ENCODE measurements around the gene RNF183.

The RNF183 gene

DNA sequence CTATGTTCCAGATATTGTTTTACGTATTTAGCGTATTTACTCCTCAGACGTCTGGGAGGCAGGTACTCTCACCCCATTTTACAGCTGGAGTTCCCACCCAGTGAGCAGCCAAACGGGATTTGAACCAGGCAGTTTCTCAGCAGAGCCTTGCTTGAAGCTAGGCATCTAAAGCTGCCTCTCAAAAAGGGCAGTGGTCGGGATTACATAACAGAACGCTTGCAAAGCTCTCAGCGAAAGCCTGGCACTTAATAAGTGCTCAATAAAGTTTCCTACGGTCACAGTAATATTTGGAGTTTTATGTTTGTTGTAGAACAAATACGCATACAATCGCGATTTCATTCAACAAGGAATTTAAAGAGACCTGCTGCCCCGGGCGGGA is 45.9 kb upstream of the RNF183 start:
- no peak overlapping the region for H3K4me3 ChIP-seq (ENCODE audit: low read length)
- TF ChIP-seq, protein P1, sequence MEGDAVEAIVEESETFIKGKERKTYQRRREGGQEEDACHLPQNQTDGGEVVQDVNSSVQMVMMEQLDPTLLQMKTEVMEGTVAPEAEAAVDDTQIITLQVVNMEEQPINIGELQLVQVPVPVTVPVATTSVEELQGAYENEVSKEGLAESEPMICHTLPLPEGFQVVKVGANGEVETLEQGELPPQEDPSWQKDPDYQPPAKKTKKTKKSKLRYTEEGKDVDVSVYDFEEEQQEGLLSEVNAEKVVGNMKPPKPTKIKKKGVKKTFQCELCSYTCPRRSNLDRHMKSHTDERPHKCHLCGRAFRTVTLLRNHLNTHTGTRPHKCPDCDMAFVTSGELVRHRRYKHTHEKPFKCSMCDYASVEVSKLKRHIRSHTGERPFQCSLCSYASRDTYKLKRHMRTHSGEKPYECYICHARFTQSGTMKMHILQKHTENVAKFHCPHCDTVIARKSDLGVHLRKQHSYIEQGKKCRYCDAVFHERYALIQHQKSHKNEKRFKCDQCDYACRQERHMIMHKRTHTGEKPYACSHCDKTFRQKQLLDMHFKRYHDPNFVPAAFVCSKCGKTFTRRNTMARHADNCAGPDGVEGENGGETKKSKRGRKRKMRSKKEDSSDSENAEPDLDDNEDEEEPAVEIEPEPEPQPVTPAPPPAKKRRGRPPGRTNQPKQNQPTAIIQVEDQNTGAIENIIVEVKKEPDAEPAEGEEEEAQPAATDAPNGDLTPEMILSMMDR (IDR thresholded peaks at IDR 0.05; ENCODE audit: insufficient read depth, low read depth, low read length, missing control alignments) = no peak
- no peak for DNase-seq (ENCODE audit: low read depth)

DNA sequence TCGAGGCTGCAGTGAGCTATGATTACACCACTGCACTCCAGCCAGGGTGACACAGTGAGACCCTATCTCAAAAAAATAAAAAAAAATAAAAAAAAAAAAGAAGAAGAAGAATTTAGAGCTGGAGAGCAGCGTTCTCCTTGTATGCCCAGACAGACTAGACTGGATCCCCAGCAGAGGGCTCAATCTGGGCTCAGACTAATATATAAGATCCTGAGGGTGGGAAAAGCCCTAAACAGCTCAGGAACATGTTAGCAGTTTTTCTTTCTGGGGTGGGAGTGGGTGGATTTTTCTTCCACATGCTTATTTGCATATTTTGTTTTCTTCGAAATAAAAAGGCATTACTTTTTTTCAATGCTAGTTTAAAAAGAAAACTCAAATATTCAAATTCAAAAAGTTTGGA is 45.3 kb upstream of the RNF183 start:
- H3K4me3 ChIP-seq (ENCODE audit: low read length) = no peak overlapping the region
- TF ChIP-seq, protein P1 (IDR thresholded peaks at IDR 0.05; ENCODE audit: insufficient read depth, low read depth, low read length, missing control alignments) = no peak
- no peak for DNase-seq (ENCODE audit: low read depth)

DNA sequence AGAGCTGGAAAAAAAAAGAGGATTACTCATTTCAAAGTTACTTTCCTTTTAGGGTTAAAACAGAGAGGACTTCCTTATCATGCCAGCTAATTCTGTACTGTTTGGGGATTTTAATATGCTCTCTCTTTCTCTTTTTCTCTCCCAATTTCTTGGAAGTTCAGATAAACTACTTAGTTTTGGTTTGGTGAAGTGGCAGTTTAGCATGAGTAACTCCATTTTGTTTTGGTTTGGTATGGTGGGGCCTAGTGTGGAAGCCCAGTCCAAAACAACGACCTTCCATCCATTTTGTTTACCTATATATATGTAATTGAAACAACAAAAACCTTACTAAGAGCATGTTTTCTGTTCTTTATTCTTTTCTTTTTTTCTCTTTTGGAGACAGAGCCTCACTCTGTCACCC is 42.5 kb upstream of the RNF183 start:
- TF ChIP-seq, protein P1 (IDR thresholded peaks at IDR 0.05; ENCODE audit: insufficient read depth, low read depth, low read length, missing control alignments) = no peak
- DNase-seq (ENCODE audit: low read depth) = no peak
- no peak overlapping the region for H3K4me3 ChIP-seq (ENCODE audit: low read length)

DNA sequence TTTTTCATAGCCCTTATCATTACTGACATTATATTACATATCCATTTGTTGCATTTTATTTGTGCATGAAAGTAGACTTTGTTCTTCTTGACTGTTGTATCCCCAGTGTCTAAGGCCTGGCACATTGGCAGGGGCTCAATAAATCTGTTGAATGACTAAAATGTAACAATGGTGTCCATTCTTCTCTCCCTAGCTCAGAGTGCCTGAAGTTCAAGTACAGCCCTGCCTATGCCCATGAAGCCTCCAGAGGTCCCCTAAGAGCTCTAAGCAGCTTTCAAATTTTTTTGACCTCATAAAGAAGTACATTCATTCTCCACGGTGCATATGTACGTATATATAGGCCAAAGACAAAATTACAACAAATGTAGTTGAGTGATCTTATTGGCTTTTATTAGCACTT is 42.0 kb upstream of the RNF183 start:
- DNase-seq (ENCODE audit: low read depth) = no peak

DNA sequence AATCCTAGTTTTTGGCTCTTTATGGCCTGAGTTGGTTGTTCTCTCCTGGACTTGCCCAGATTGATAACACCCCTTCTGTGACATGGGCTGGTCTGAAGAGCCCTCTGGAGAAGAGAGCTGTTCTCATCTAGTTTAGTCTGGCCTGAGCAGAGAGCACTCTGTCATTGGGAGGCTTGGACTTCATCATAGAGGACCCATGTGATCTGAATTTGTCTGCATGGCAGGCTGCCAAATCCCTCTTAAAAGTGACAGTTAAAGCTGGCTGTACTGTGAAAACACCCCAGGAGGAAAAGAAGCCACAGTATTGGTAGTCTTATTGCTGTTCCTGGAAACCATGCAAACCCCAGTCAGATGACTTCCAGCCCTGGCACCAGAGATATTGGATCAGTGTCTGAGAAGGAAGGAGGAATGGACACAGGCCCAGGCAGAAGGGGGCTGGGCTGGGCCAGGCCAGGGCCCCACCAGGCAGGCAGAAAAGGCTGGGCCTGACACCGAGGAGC is 40.6 kb upstream of the RNF183 start:
- DNase-seq (ENCODE audit: low read depth) = peak; percentile 8
- H3K4me3 ChIP-seq (ENCODE audit: low read length) = no peak overlapping the region
- TF ChIP-seq, protein P1 (IDR thresholded peaks at IDR 0.05; ENCODE audit: insufficient read depth, low read depth, low read length, missing control alignments) = no peak

More for the DNA sequence above, 42.0 kb upstream of the RNF183 start:
- TF ChIP-seq, protein P1 (IDR thresholded peaks at IDR 0.05; ENCODE audit: insufficient read depth, low read depth, low read length, missing control alignments) = no peak
- H3K4me3 ChIP-seq (ENCODE audit: low read length) = no peak overlapping the region

DNA sequence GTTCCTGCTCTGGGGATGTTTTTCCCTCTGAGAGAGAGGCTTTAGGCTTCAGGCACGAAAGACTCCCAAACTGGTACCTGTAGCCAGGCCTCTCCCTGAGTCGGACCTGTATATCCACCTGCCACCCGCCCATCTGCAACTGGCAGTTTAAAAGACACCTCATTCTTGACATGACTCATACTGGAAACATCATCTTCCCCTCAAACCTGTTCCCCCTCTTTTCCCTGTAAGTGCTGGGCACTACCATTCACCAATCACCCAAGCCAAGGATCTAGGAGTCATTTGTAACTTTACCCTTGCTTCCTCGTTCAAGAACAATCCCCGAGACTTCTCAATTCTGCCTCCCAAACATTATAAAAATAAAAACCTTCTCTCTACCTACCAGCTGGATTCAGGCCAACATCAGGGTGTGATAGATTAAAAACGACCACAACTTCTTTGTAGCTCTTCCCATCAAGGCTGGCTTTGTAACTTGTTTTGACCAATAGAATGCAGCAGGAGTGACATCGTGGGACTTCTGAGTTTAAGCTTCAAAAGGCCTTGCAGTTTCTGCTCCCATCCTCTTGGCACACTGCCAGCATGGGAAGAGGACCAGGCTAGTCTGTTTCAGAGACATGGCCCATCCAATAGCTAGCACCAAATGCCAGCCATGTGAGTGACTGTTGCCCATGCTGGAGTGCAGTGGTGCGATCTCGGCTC is 38.7 kb upstream of the RNF183 start:
- TF ChIP-seq, protein P1 (IDR thresholded peaks at IDR 0.05; ENCODE audit: insufficient read depth, low read depth, low read length, missing control alignments) = no peak
- DNase-seq (ENCODE audit: low read depth) = peak; percentile 98
- H3K4me3 ChIP-seq (ENCODE audit: low read length) = no peak overlapping the region

Data from epithelial cell of esophagus (primary cell).